IPS DF 19.7 (cell line): Measurements from ENCODE around the gene NINJ1.

Source experiments
- DNase-seq: peaks from one replicate; pipeline ENCODE4 v3.0.0-alpha.2; 2013; ENCODE audit warnings: low read depth, low spot score

Gene NINJ1

GRCh38 chr9:93100276-93100636 is 33.8 kb downstream of the NINJ1 start:
- DNase-seq: no peak

GRCh38 chr9:93099551-93100275 is 34.3 kb downstream of the NINJ1 start:
- DNase-seq: no peak

GRCh38 chr9:93098236-93098946 is 35.7 kb downstream of the NINJ1 start:
- no peak for DNase-seq

- no peak for DNase-seq
These were observed 36.4 kb downstream of the NINJ1 start for GRCh38 chr9:93097511-93098201.

- no peak for DNase-seq
These were observed 37.2 kb downstream of the NINJ1 start for GRCh38 chr9:93096811-93097382.

- no peak for DNase-seq
These were observed 37.8 kb downstream of the NINJ1 start, which contains the start of gene CARD19 for GRCh38 chr9:93096131-93096802. TSS of gene CARD19 (plus strand) at chr9:93096217. CDS start at chr9:93096346, 129 bp downstream.

GRCh38 chr9:93095205-93096130 is 38.6 kb downstream of the NINJ1 start:
- peak; percentile 73 for DNase-seq

GRCh38 chr9:93094658-93095204 is 39.3 kb downstream of the NINJ1 start:
- DNase-seq: no peak

GRCh38 chr9:93093877-93094657 is 40.0 kb downstream of the NINJ1 start:
- no peak for DNase-seq

- no peak for DNase-seq
These were observed 40.7 kb downstream of the NINJ1 start for GRCh38 chr9:93093127-93093876.

GRCh38 chr9:93092251-93092991 is 41.6 kb downstream of the NINJ1 start:
- no peak for DNase-seq

- DNase-seq: no peak
These were observed 42.5 kb downstream of the NINJ1 start for GRCh38 chr9:93091453-93092081.

GRCh38 chr9:93091056-93091452 is 43.0 kb downstream of the NINJ1 start:
- DNase-seq: no peak

GRCh38 chr9:93090091-93090655 is 43.9 kb downstream of the NINJ1 start:
- DNase-seq: no peak

- DNase-seq: no peak
These were observed 44.5 kb downstream of the NINJ1 start for GRCh38 chr9:93089481-93089991.

- DNase-seq: no peak
These were observed 45.0 kb downstream of the NINJ1 start for GRCh38 chr9:93089024-93089423.

- DNase-seq: no peak
These were observed 45.4 kb downstream of the NINJ1 start for GRCh38 chr9:93088656-93089015.
